Airway epithelial cell (primary cell): ENCODE measurements around the gene SLC1A4. TPM values are rescaled to one million over a fixed set of nuclear protein-coding genes. Genes with fewer than 3 reads are reported as not detected.

Experiments used
- total RNA-seq: library from RNA; depleted of rRNA; stranded (reverse); fragments of >200 nt; gene quantifications from 2 replicates; pipeline ENCODE4 v1.2.3, GENCODE V29; 2015

SLC1A4 gene
- total RNA-seq: 4.2 and 5.6 TPM in 2 replicates

DNA sequence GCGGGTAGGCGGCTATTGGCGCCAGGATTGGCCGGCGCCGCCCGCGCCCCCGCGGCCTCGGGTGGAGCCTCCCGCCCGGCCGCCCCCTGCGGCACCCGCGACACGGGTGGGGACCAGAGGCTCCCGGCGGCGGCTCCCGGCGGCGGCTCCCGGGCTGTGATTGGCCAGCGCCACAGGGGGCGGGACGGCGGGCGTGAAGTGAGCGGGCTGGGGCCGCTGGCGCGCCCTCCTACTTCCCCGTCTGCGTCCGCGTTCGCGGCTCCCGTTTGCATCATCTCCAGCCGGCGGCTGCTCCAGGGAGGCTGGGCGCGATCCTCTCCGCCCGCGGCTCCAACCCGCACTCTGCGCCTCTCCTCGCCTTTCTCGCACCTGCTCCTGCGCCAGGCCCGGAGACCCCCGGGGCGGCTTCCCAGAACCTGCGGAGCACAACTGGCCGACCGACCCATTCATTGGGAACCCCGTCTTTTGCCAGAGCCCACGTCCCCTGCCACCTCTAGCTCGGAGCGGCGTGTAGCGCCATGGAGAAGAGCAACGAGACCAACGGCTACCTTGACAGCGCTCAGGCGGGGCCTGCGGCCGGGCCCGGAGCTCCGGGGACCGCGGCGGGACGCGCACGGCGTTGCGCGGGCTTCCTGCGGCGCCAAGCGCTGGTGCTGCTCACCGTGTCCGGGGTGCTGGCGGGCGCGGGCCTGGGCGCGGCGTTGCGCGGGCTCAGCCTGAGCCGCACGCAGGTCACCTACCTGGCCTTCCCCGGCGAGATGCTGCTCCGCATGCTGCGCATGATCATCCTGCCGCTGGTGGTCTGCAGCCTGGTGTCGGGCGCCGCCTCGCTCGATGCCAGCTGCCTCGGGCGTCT, at the start of gene SLC1A4:
TSS of gene SLC1A4 (plus strand) at position 274 of the 856 bp plus-strand sequence. CDS start at position 519, 245 bp downstream.

DNA sequence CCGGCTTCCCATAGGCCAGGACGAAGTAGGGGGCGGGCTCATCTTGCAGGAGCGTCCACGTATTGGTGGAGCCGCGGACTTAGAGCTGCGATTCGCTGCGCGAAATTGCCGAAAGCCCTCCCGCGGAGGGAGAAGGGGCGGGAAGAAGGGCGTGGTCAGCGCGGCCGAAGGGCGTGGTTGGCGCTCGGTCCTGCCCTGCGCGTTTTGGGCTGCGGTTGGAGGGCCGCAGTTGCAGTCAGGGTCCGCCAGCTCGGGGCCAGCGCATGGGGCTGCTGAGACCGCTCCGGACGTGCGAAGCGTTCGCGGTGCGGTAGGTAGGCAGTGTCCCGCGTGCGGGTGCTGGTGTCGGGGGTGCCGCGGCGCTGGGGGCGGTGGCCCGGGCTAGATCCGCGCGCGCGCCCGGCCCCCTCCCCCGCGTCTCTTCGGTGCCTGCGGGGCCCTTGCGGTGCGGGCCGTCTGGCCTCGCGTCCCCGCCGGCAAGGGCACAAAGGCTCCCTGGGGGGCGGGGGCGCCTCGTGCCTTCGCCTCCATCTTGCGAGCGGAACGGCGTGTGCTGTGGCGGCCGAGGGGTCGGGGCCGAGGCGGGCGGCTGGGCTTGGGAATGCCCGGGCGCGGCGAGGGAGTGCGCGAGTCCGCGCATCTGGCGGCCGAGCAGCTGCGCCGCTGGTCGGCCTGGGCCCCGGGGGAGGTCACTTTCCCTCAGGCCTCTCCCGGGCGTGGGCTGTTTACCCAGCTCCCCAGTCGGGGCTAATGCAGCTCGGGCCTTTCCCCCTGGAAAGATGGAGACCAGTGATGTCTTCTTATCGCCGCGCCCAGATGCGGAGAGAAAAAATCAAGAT, 67.2 kb downstream of the SLC1A4 start, which contains the start of gene CEP68:
TSS of gene CEP68 (plus strand) at position 202 of the 839 bp plus-strand sequence. CDS start 13,029 bp downstream, outside the sequence.

Other genes with a start within 250 kb of the SLC1A4 start
- gene CEP68, start 67.0 kb downstream of the SLC1A4 start, total RNA-seq: 5.2 and 6.7 TPM in 2 replicates
- 68.8 and 98.6 TPM in 2 replicates for gene RAB1A, start 140.7 kb downstream of the SLC1A4 start, total RNA-seq
- gene ACTR2, start 238.4 kb downstream of the SLC1A4 start, total RNA-seq: 81.6 and 98.0 TPM in 2 replicates